Adrenal gland (tissue), 5 donors: ENCODE data around the gene ARHGEF7.

Experiments used
- POLR2A ChIP-seq, 2 donors: fragments of 450-650 bp; IDR thresholded peaks; one replicate each; pipeline ENCODE4 v1.6.1; 2017; ENCODE audit warnings: antibody characterized with exemption in 2 of 2, mild to moderate bottlenecking in 2 of 2, moderate library complexity in 1 of 2
- TF ChIP-seq, protein P1 (sequence below), 6 experiments: fragments of 450-650 bp in 4 of 6; fragments of 200-600 bp in 2 of 6; sonication (generic) in 1 of 6; IDR thresholded peaks; 1 replicate in 5 of 6; 2 replicates in 1 of 6; pipeline versions ENCODE4 v1.5.1 to v1.8.0; 2016 to 2021; ENCODE audit warnings: antibody characterized with exemption in 6 of 6, mild to moderate bottlenecking in 2 of 6, moderate library complexity in 1 of 6
- donor health status: DM: no; HTN: no; CAD: no.

DNA sequence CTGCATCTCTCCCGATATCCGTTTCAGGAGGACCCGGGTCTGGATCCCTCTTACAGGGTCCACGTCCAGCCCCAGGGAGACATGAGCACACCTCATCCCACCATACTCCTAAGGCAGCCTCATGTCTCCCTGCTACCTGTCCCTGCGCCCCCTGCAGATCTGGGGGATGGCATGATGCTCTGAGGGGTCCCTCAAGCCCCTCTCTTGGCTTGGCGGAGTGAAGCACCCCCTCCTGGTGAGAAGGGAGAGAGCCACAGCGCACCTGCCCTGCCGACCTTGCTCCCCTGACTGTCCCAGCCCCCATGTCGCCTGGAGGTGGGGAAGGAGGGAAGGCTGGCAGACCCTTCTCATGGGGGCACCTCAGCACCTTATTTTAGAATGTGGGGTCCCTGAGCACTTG is 21.5 kb upstream of the ARHGEF7 start:
- TF ChIP-seq, protein P1, sequence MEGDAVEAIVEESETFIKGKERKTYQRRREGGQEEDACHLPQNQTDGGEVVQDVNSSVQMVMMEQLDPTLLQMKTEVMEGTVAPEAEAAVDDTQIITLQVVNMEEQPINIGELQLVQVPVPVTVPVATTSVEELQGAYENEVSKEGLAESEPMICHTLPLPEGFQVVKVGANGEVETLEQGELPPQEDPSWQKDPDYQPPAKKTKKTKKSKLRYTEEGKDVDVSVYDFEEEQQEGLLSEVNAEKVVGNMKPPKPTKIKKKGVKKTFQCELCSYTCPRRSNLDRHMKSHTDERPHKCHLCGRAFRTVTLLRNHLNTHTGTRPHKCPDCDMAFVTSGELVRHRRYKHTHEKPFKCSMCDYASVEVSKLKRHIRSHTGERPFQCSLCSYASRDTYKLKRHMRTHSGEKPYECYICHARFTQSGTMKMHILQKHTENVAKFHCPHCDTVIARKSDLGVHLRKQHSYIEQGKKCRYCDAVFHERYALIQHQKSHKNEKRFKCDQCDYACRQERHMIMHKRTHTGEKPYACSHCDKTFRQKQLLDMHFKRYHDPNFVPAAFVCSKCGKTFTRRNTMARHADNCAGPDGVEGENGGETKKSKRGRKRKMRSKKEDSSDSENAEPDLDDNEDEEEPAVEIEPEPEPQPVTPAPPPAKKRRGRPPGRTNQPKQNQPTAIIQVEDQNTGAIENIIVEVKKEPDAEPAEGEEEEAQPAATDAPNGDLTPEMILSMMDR (IDR thresholded peaks at IDR 0.05), result no peak
- no peak for TF ChIP-seq POLR2A (IDR thresholded peaks at IDR 0.05)
